Transverse colon (tissue), 4 donors: ENCODE measurements around the gene AGR3. TPM values are rescaled to one million over a fixed set of nuclear protein-coding genes. Genes with fewer than 3 reads are reported as not detected.

Experiments
- DNase-seq: peaks from one replicate; pipeline ENCODE4 v3.0.0-alpha.2; 2019
- H3K27ac ChIP-seq, 4 donors: fragments of 200-600 bp; sonication (generic); 2 replicates each; pipeline ENCODE4 v1.5.1; 2016 to 2018; ENCODE audit warnings: inconsistent platforms in 4 of 4
- H3K27me3 ChIP-seq: fragments of 200-600 bp; sonication (generic); 2 replicates; pipeline ENCODE4 v1.5.1; 2017; ENCODE audit warnings: inconsistent platforms
- H3K36me3 ChIP-seq, 4 donors: fragments of 200-600 bp; sonication (generic); 2 replicates each; pipeline ENCODE4 v1.5.1; 2017 to 2019; ENCODE audit warnings: inconsistent platforms in 4 of 4
- H3K4me1 ChIP-seq, 4 donors: fragments of 200-600 bp; sonication (generic); 2 replicates each; pipeline ENCODE4 v1.5.1; 2017 to 2020; ENCODE audit warnings: inconsistent platforms in 4 of 4
- H3K4me3 ChIP-seq, 4 donors: fragments of 200-600 bp; sonication (generic); 1 replicate in 1 of 4; 2 replicates in 3 of 4; pipeline versions ENCODE4 v1.5.1 to v1.6.1; 2017 to 2019; ENCODE audit warnings: inconsistent platforms in 4 of 4
- H3K9me3 ChIP-seq, 2 donors: fragments of 200-600 bp; sonication (generic); 2 replicates each; pipeline ENCODE4 v1.5.1; 2017 to 2019; ENCODE audit warnings: inconsistent platforms in 2 of 2
- CTCF ChIP-seq, 5 experiments: fragments of 200-600 bp in 3 of 5; fragments of 450-650 bp in 2 of 5; sonication (generic) in 3 of 5; IDR thresholded peaks; 1 replicate in 2 of 5; 2 replicates in 3 of 5; pipeline ENCODE4 v1.5.1; 2016 to 2017; ENCODE audit warnings: antibody characterized with exemption in 5 of 5, inconsistent platforms in 3 of 5, mild to moderate bottlenecking in 2 of 5, moderate library complexity in 1 of 5
- EP300 ChIP-seq: sonication (generic); formaldehyde crosslinking; IDR thresholded peaks from one replicate; pipeline ENCODE4 v1.6.1; 2017; ENCODE audit warnings: antibody characterized with exemption, low read depth
- POLR2A ChIP-seq: fragments of 450-650 bp; IDR thresholded peaks from one replicate; pipeline ENCODE4 v1.6.1; 2016; ENCODE audit warnings: antibody characterized with exemption, mild to moderate bottlenecking, moderate library complexity
- POLR2AphosphoS5 ChIP-seq, 3 donors: sonication (generic); formaldehyde crosslinking; IDR thresholded peaks; one replicate each; pipeline ENCODE4 v1.6.1; 2016; ENCODE audit warnings: antibody characterized with exemption in 3 of 3
- WGBS, 2 donors: methylation state at CpG; one replicate each; pipeline ENCODE4 v1.1.5; 2018; ENCODE audit warnings: low coverage in 1 of 2; 5-methylcytosine and 5-hydroxymethylcytosine counted together
- in situ Hi-C, 4 donors: fragments of 200-750 bp; cut with MboI; loops; one replicate each; pipeline versions ENCODE4 v1.15.0 to v1.15.1; 2017; ENCODE audit warnings: low sequenced_read_pairs in 3 of 4, low pct_ligation_motif_present in 1 of 4, low pct_unique_long_range_greater_than_20kb in 1 of 4
- intact Hi-C: fragments of 100-400 bp; cut with DNase I; formaldehyde crosslinking; loops from one replicate; pipeline ENCODE4 v1.15.1; 2023; ENCODE audit warnings: low total_unique reads
- total RNA-seq, 4 donors: library from RNA; depleted of rRNA; stranded (reverse); fragments of >200 nt; gene quantifications; one replicate each; pipeline ENCODE4 v1.1.0, GENCODE V29; 2016

AGR3 gene
- total RNA-seq, 4 donors from 2014 or later = 65.1 to 216 (median 126) TPM

GRCh38 chr7:16921151-16921550, 39.4 kb upstream of the AGR3 start:
- WGBS, 2 donors = 65 to 82% methylated on average over 3 to 4 of the region's 4 CpGs
- Histone ChIP-seq H3K27me3 (no peaks in the 10 kb centered on the region), H3K4me3 (no peak overlapping the region), H3K4me1 (peaks cover 0 to 38% (median 15%) of the 10 kb centered on the region in 4 donors), H3K27ac (peak overlapping the region in 2 of 4 donors; percentile 37 to 57), H3K9me3 (no peaks in the 10 kb centered on the region), H3K36me3 (no peaks in the 10 kb centered on the region)
- in situ Hi-C loops (loop anchor here in 1 of 4 donors (25.0 kb wide), 1 partner anchor 234 kb away; no protein-coding TSS in a partner anchor), intact Hi-C loops (no loop called here)
- TF ChIP-seq CTCF (IDR thresholded peaks at IDR 0.05) (no peak), POLR2A (no peak), EP300 (no peak), POLR2AphosphoS5 (IDR thresholded peaks at IDR 0.05) (no peak)
- no peak for DNase-seq

GRCh38 chr7:16919440-16919839, 37.7 kb upstream of the AGR3 start:
- no peaks in the 10 kb centered on the region for H3K9me3 ChIP-seq
- H3K27me3 ChIP-seq = no peaks in the 10 kb centered on the region
- H3K27ac ChIP-seq = no peak overlapping the region
- DNase-seq = no peak
- TF ChIP-seq POLR2AphosphoS5 (IDR thresholded peaks at IDR 0.05) (no peak), POLR2A (no peak)
- H3K4me3 ChIP-seq = no peak overlapping the region
- no peaks in the 10 kb centered on the region for H3K36me3 ChIP-seq
- intact Hi-C loops = no loop called here
- H3K4me1 ChIP-seq = peaks cover 0 to 38% (median 14%) of the 10 kb centered on the region in 4 donors
- in situ Hi-C loops = loop anchor here in 3 of 4 donors (10.0 to 25.0 kb wide), 2 partner anchors 225 to 232 kb away; no protein-coding TSS in a partner anchor

- in situ Hi-C loops = loop anchor here in 3 of 4 donors (10.0 to 25.0 kb wide), 2 partner anchors 224 to 231 kb away; no protein-coding TSS in a partner anchor
Observed at GRCh38 chr7:16918288-16918895, 36.6 kb upstream of the AGR3 start.

GRCh38 chr7:16916738-16917137, 35.0 kb upstream of the AGR3 start:
- Histone ChIP-seq H3K9me3 (no peaks in the 10 kb centered on the region), H3K36me3 (no peaks in the 10 kb centered on the region), H3K4me3 (no peak overlapping the region), H3K27me3 (no peaks in the 10 kb centered on the region), H3K4me1 (peaks cover 0 to 21% (median 10%) of the 10 kb centered on the region in 4 donors), H3K27ac (peak overlapping the region in 1 of 4 donors; percentile 8)
- DNase-seq = no peak
- intact Hi-C loops (no loop called here), in situ Hi-C loops (loop anchor here in 3 of 4 donors (10.0 to 25.0 kb wide), 2 partner anchors 222 to 229 kb away; no protein-coding TSS in a partner anchor)
- TF ChIP-seq EP300 (no peak), CTCF (IDR thresholded peaks at IDR 0.05) (no peak), POLR2A (no peak), POLR2AphosphoS5 (IDR thresholded peaks at IDR 0.05) (no peak)
- WGBS, 2 donors = 93 to 95% methylated on average over 5 of the region's 5 CpGs

More at GRCh38 chr7:16918288-16918895, 36.6 kb upstream of the AGR3 start:
- intact Hi-C loops = no loop called here
- Histone ChIP-seq H3K9me3 (no peaks in the 10 kb centered on the region), H3K36me3 (no peaks in the 10 kb centered on the region), H3K4me1 (peaks cover 0 to 33% (median 14%) of the 10 kb centered on the region in 4 donors), H3K4me3 (no peak overlapping the region), H3K27ac (no peak overlapping the region), H3K27me3 (no peaks in the 10 kb centered on the region)
- 51% methylated on average over 6 of the region's 6 CpGs for whole genome bisulfite sequencing, 2 donors
- TF ChIP-seq POLR2A (no peak), CTCF (IDR thresholded peaks at IDR 0.05) (peak; percentile 69 to 79 (median 76))
- DNase-seq = no peak
